KMS-11 (cell line): ENCODE results near the gene GALNS.

Source experiments
- H2AFZ ChIP-seq: fragments of 200-600 bp; sonication (generic); 2 replicates; pipeline ENCODE4 v1.6.1; 2016; ENCODE audit warnings: antibody characterized with exemption, mixed run types, low read depth
- H3K27ac ChIP-seq: fragments of 200-600 bp; sonication (generic); 2 replicates; pipeline ENCODE4 v1.6.1; 2016; ENCODE audit warnings: mild to moderate bottlenecking, mixed run types
- H3K27me3 ChIP-seq: fragments of 200-600 bp; sonication (generic); 2 replicates; pipeline ENCODE4 v1.6.1; 2017; ENCODE audit warnings: mild to moderate bottlenecking, low read depth, mixed run types, moderate library complexity; ENCODE audit not compliant: insufficient read depth
- H3K36me3 ChIP-seq: fragments of 200-600 bp; sonication (generic); 2 replicates; pipeline ENCODE4 v1.6.1; 2017; ENCODE audit warnings: mild to moderate bottlenecking, mixed run types; ENCODE audit not compliant: insufficient read depth
- H3K4me1 ChIP-seq: fragments of 200-600 bp; sonication (generic); 2 replicates; pipeline ENCODE4 v1.6.1; 2016; ENCODE audit warnings: mild to moderate bottlenecking, low read depth, mixed run types; ENCODE audit not compliant: poor library complexity, severe bottlenecking
- H3K4me2 ChIP-seq: fragments of 200-600 bp; sonication (generic); 2 replicates; pipeline ENCODE4 v1.7.0; 2016; ENCODE audit warnings: mild to moderate bottlenecking, mixed run types
- H3K4me3 ChIP-seq: fragments of 200-600 bp; sonication (generic); IDR thresholded peaks from 2 replicates; pipeline ENCODE4 v1.6.1; 2017; ENCODE audit warnings: low read depth, low read length, mixed read lengths; ENCODE audit not compliant: insufficient read depth
- H3K79me2 ChIP-seq: fragments of 200-600 bp; sonication (generic); 2 replicates; pipeline ENCODE4 v1.6.1; 2016; ENCODE audit warnings: low read depth, mixed run types; ENCODE audit not compliant: insufficient read depth
- H3K9ac ChIP-seq: fragments of 200-600 bp; sonication (generic); 2 replicates; pipeline ENCODE4 v1.6.1; 2016; ENCODE audit warnings: mild to moderate bottlenecking, mixed run types
- H4K20me1 ChIP-seq: fragments of 200-600 bp; sonication (generic); 2 replicates; pipeline ENCODE4 v1.6.1; 2016; ENCODE audit warnings: mild to moderate bottlenecking, mixed run types; ENCODE audit not compliant: insufficient read depth
- CTCF ChIP-seq: fragments of 200-600 bp; sonication (generic); conservative IDR thresholded peaks from 2 replicates; pipeline ENCODE4 v1.6.1; 2017; ENCODE audit warnings: low read depth, mild to moderate bottlenecking, antibody characterized with exemption, low read length, moderate library complexity, mixed read lengths

Gene GALNS

GRCh38 chr16:88777471-88778270 lies 79.1 kb downstream of the GALNS start:
- Histone ChIP-seq H3K4me2 (no peak overlapping the region), H3K27ac (no peak overlapping the region), H3K4me3 (no peak overlapping the region), H3K27me3 (no peaks in the 10 kb centered on the region), H2AFZ (no peak overlapping the region), H3K4me1 (peaks cover 30% of the 10 kb centered on the region), H3K36me3 (no peaks in the 10 kb centered on the region), H3K79me2 (peaks cover 100% of the 10 kb centered on the region), H4K20me1 (peaks cover 45% of the 10 kb centered on the region), H3K9ac (no peak overlapping the region)
- no peak for TF ChIP-seq CTCF

- no peak overlapping the region for H3K27ac ChIP-seq
- no peaks in the 10 kb centered on the region; the same call in 1 of the 2 replicates for H3K36me3 ChIP-seq
- no peak overlapping the region for H3K4me2 ChIP-seq
- TF ChIP-seq CTCF = no peak
- peaks cover 14% of the 10 kb centered on the region for H3K4me1 ChIP-seq
- H2AFZ ChIP-seq = no peak overlapping the region
- no peak overlapping the region for H3K9ac ChIP-seq
- H3K4me3 ChIP-seq = no peak overlapping the region
- peaks cover 49% of the 10 kb centered on the region for H4K20me1 ChIP-seq
- H3K27me3 ChIP-seq = no peaks in the 10 kb centered on the region
- peaks cover 99% of the 10 kb centered on the region for H3K79me2 ChIP-seq
Observed at GRCh38 chr16:88775825-88776224, 80.9 kb downstream of the GALNS start.

GRCh38 chr16:88774544-88775393 lies 82.0 kb downstream of the GALNS start:
- Histone ChIP-seq H3K79me2 (peaks cover 99% of the 10 kb centered on the region), H3K27ac (no peak overlapping the region)

More at GRCh38 chr16:88774544-88775393, 82.0 kb downstream of the GALNS start:
- Histone ChIP-seq H3K36me3 (no peaks in the 10 kb centered on the region; the same call in 1 of the 2 replicates), H3K4me2 (no peak overlapping the region), H2AFZ (no peak overlapping the region), H3K9ac (no peak overlapping the region), H3K4me1 (peaks cover 3% of the 10 kb centered on the region), H3K4me3 (no peak overlapping the region), H3K27me3 (no peaks in the 10 kb centered on the region), H4K20me1 (peaks cover 52% of the 10 kb centered on the region)
- TF ChIP-seq CTCF = no peak
